GM19240 (cell line): ENCODE results near the gene FAM174C.

Source experiments
- DNase-seq: peaks from one replicate; pipeline ENCODE4 v3.0.0; 2011; ENCODE audit warnings: low spot score; ENCODE audit not compliant: insufficient read length

FAM174C gene

GRCh38 chr19:1284979-1285736 lies 9.8 kb downstream of the FAM174C start:
- DNase-seq = no peak

- DNase-seq = no peak
Measured at GRCh38 chr19:1285737-1286360, 10.5 kb downstream of the FAM174C start, which contains the start of gene EFNA2. Gene EFNA2 (plus strand): TSS chr19:1285873. CDS start chr19:1286169, 296 bp downstream.

GRCh38 chr19:1286487-1287353 lies 11.4 kb downstream of the FAM174C start:
- no peak for DNase-seq

- no peak for DNase-seq
Measured at GRCh38 chr19:1287354-1288225, 12.3 kb downstream of the FAM174C start.

GRCh38 chr19:1288226-1288612 lies 12.9 kb downstream of the FAM174C start:
- no peak for DNase-seq

- no peak for DNase-seq
Measured at GRCh38 chr19:1288833-1289685, 13.7 kb downstream of the FAM174C start.

GRCh38 chr19:1289686-1290025 lies 14.3 kb downstream of the FAM174C start:
- no peak for DNase-seq

- no peak for DNase-seq
Measured at GRCh38 chr19:1290196-1290702, 14.9 kb downstream of the FAM174C start.

GRCh38 chr19:1290703-1291651 lies 15.6 kb downstream of the FAM174C start:
- no peak for DNase-seq

GRCh38 chr19:1291761-1292418 lies 16.6 kb downstream of the FAM174C start:
- peak; percentile 61 for DNase-seq

GRCh38 chr19:1292419-1293151 lies 17.3 kb downstream of the FAM174C start:
- no peak for DNase-seq

GRCh38 chr19:1293782-1294604 lies 18.7 kb downstream of the FAM174C start:
- no peak for DNase-seq

GRCh38 chr19:1294688-1295087 lies 19.4 kb downstream of the FAM174C start:
- no peak for DNase-seq

- DNase-seq = peak; percentile 63
Measured at GRCh38 chr19:1295169-1296012, 20.1 kb downstream of the FAM174C start.

GRCh38 chr19:1296078-1296477 lies 20.7 kb downstream of the FAM174C start:
- no peak for DNase-seq
